K562 (cell line): ENCODE measurements around the gene THAP12. TPM values are rescaled to one million over a fixed set of nuclear protein-coding genes. Genes with fewer than 3 reads are reported as not detected.

Experiments used
- CLOCK ChIP-seq: fragments of 250-450 bp; sonication (Bioruptor Pico); IDR thresholded peaks from 2 replicates; pipeline ENCODE4 v1.4.0; 2020; ENCODE audit warnings: mild to moderate bottlenecking, moderate library complexity, borderline replicate concordance
- DDX20 ChIP-seq: fragments of 450-650 bp; IDR thresholded peaks from 2 replicates; pipeline ENCODE4 v1.6.1; 2016; ENCODE audit warnings: missing genetic modification characterization, low read depth, mild to moderate bottlenecking, missing compliant biosample characterization, moderate library complexity
- GABPB1 ChIP-seq: sonication (generic); formaldehyde crosslinking; IDR thresholded peaks from 2 replicates; pipeline ENCODE4 v1.8.0; 2022; ENCODE audit warnings: mild to moderate bottlenecking, missing genetic modification reagents
- HDAC1 ChIP-seq, 2 experiments: fragments of 450-650 bp; IDR thresholded peaks; 2 replicates each; pipeline ENCODE4 v1.6.1; 2016 to 2017; ENCODE audit warnings: inconsistent platforms in 1 of 2, mild to moderate bottlenecking in 1 of 2, moderate library complexity in 1 of 2
- HEY1 ChIP-seq: fragments of 250-450 bp; sonication (Bioruptor Pico); IDR thresholded peaks from 2 replicates; pipeline ENCODE4 v1.5.0; 2020; ENCODE audit warnings: mild to moderate bottlenecking, moderate library complexity, borderline replicate concordance
- MAFK ChIP-seq: IDR thresholded peaks from 2 replicates; pipeline ENCODE4 v1.6.1; 2011; ENCODE audit warnings: low read length, improper control_type of control experiment
- PCBP2 ChIP-seq: fragments of 200-400 bp; formaldehyde crosslinking; IDR thresholded peaks from 2 replicates; pipeline ENCODE4 v1.6.1; 2018; ENCODE audit warnings: low read length, low read depth, mild to moderate bottlenecking, moderate library complexity; ENCODE audit not compliant: poor library complexity, severe bottlenecking
- PTBP1 ChIP-seq: fragments of 200-400 bp; formaldehyde crosslinking; IDR thresholded peaks from 2 replicates; pipeline ENCODE4 v1.6.1; 2017; ENCODE audit warnings: low read depth, low read length
- SOX6 ChIP-seq: fragments of 450-650 bp; IDR thresholded peaks from 2 replicates; pipeline ENCODE4 v1.6.1; 2014; ENCODE audit warnings: mild to moderate bottlenecking
- TAF1 ChIP-seq: IDR thresholded peaks from 2 replicates; pipeline ENCODE4 v1.6.1; 2011; ENCODE audit warnings: mild to moderate bottlenecking, low read length, moderate library complexity; ENCODE audit not compliant: insufficient read depth, control insufficient read depth, severe bottlenecking; ENCODE audit errors: extremely low read depth
- U2AF1 ChIP-seq: fragments of 200-400 bp; formaldehyde crosslinking; optimal IDR thresholded peaks from 2 replicates; pipeline ENCODE3; 2017; ENCODE audit warnings: mild to moderate bottlenecking, low read depth, low read length, moderate library complexity
- ZFP36 ChIP-seq: fragments of 150-350 bp; IDR thresholded peaks from 2 replicates; pipeline ENCODE4 v1.6.1; 2018; ENCODE audit warnings: low read length, low read depth; ENCODE audit not compliant: partially characterized antibody
- ZKSCAN8 ChIP-seq: fragments of 200-800 bp; sonication (Bioruptor generic); IDR thresholded peaks from 2 replicates; pipeline ENCODE4 v1.6.1; 2016; ENCODE audit warnings: missing genetic modification characterization, missing compliant biosample characterization
- ZNF3 ChIP-seq: fragments of 250-450 bp; sonication (Bioruptor Pico); IDR thresholded peaks from 2 replicates; pipeline ENCODE4 v1.5.0; 2021; ENCODE audit warnings: mild to moderate bottlenecking, moderate library complexity
- ZNF592 ChIP-seq: fragments of 450-650 bp; IDR thresholded peaks from 2 replicates; pipeline ENCODE4 v1.6.1; 2017; ENCODE audit warnings: antibody characterized with exemption, mild to moderate bottlenecking
- ZNF830 ChIP-seq: fragments of 250-450 bp; sonication (Bioruptor Pico); IDR thresholded peaks from 2 replicates; pipeline ENCODE4 v1.5.0; 2021; ENCODE audit warnings: mild to moderate bottlenecking
- ZZZ3 ChIP-seq: fragments of 450-650 bp; IDR thresholded peaks from 2 replicates; pipeline ENCODE4 v1.6.1; 2016; ENCODE audit warnings: antibody characterized with exemption, mild to moderate bottlenecking, moderate library complexity
- polyA plus RNA-seq, 8 experiments: library from polyadenylated mRNA; depleted of rRNA in 4 of 8; stranded (reverse) in 5 of 8; unstranded in 3 of 8; fragments of >200 nt; fragmentation: Nextera tagmentation in 2 of 8; fragmentation: Illumina TruSeq in 1 of 8; extraction: Ambion mirVana in 2 of 8; extraction: Trizol in 1 of 8; gene quantifications; 2 replicates each; pipeline versions ENCODE4 v1.2.1 to v1.2.3, GENCODE V29; 2011 to 2014; ENCODE audit warnings: inconsistent platforms in 1 of 8, missing spikeins in 1 of 8
- total RNA-seq, 7 experiments: library from RNA; depleted of rRNA in 6 of 7; stranded (reverse); fragments of >200 nt in 6 of 7; fragmentation: Illumina TruSeq in 2 of 7; extraction: Trizol in 2 of 7; gene quantifications; 2 replicates each; pipeline versions ENCODE4 v1.2.1 to v1.2.3, GENCODE V29; 2011 to 2021; ENCODE audit warnings: low replicate concordance in 1 of 7
- TF ChIP-seq, protein P1 (sequence below): sonication (generic); formaldehyde crosslinking; IDR thresholded peaks from 2 replicates; pipeline ENCODE4 v1.8.1; 2023; ENCODE audit warnings: mild to moderate bottlenecking, missing genetic modification reagents
- TF ChIP-seq, protein P2 (sequence below): fragments of 250-450 bp; sonication (Bioruptor Pico); IDR thresholded peaks from 2 replicates; pipeline ENCODE4 v1.4.0; 2020

THAP12 gene
- total and polyA plus RNA-seq, 9 of the 15 experiments (the other 6 are each of a cell fraction or from before 2014, with no cell fraction given): 28.1 to 103 (median 57.8) TPM

DNA sequence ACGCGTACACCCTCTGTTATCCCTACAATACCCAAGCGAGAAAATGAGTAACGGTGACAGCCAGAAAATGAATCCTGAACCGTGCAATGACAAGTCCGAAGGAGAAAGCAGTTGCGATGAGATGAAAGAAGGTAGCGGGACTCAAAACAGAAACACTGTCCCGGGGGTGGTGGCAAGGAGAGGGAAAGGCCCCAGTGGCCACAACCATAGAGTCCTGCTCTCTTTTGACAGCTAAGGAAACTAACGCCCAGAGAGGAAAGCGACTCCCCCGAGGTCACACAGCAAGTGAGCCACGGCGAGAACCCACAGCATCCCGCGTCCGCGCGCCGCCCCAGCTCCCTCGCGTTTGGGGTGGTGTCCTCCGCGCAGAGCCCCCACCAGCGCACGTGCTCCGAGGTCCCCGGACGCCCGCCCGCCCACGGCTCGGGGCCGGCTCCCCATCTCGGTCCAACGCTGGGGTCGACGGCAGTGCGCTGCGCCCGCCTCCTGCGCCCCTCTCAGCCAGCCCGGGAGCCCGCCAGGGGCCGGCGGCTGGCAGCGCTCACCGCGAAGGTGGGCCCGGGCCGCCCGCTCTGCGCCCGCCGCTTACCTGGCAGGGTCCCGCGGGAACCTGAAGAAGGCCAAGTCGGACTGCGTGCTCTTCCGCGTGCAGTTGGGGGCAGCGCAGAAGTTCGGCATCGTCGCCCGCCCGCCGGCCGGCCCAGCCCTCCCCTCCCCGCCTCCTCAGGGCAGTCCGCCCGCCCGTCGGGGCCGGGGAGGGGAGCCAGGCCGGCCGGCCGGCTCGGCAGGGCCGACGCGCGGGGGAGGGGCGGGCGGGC is 564 bp downstream of the THAP12 start (continued):
- TF ChIP-seq ZNF592 (peak; percentile 70; the same call in 1 of the 2 replicates), U2AF1 (no peak), HEY1 (no peak), SOX6 (no peak), ZKSCAN8 (CRISPR knock-in tag) (no peak), GABPB1 (CRISPR knock-in tag) (no peak), ZZZ3 (no peak), CLOCK (CRISPR knock-in tag) (no peak), TAF1 (peak; percentile 42), ZNF3 (no peak), DDX20 (tag) (no peak), HDAC1 (IDR thresholded peaks at IDR 0.05) (no peak), ZFP36 (peak; percentile 89), MAFK (no peak), ZNF830 (CRISPR knock-in tag) (no peak), PTBP1 (no peak), PCBP2 (no peak)
- TF ChIP-seq, protein P1, sequence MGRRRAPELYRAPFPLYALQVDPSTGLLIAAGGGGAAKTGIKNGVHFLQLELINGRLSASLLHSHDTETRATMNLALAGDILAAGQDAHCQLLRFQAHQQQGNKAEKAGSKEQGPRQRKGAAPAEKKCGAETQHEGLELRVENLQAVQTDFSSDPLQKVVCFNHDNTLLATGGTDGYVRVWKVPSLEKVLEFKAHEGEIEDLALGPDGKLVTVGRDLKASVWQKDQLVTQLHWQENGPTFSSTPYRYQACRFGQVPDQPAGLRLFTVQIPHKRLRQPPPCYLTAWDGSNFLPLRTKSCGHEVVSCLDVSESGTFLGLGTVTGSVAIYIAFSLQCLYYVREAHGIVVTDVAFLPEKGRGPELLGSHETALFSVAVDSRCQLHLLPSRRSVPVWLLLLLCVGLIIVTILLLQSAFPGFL (CRISPR knock-in tag): no peak
- TF ChIP-seq, protein P2, sequence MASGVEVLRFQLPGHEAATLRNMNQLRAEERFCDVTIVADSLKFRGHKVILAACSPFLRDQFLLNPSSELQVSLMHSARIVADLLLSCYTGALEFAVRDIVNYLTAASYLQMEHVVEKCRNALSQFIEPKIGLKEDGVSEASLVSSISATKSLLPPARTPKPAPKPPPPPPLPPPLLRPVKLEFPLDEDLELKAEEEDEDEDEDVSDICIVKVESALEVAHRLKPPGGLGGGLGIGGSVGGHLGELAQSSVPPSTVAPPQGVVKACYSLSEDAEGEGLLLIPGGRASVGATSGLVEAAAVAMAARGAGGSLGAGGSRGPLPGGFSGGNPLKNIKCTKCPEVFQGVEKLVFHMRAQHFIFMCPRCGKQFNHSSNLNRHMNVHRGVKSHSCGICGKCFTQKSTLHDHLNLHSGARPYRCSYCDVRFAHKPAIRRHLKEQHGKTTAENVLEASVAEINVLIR (CRISPR knock-in tag): no peak
